Epithelial cell of proximal tubule (primary cell): Measurements from ENCODE around the gene FBXO17. TPM values are rescaled to one million over a fixed set of nuclear protein-coding genes. Genes with fewer than 3 reads are reported as not detected.

Source experiments
- DNase-seq: peaks from one replicate; pipeline ENCODE4 v3.0.0-alpha.2; 2011; ENCODE audit warnings: low read depth
- H3K4me3 ChIP-seq: 2 replicates; pipeline ENCODE4 v1.5.1; 2011; ENCODE audit warnings: low read depth, mild to moderate bottlenecking, low read length
- CTCF ChIP-seq: conservative IDR thresholded peaks from 2 replicates; pipeline ENCODE4 v1.5.1; 2012; ENCODE audit warnings: low read depth, mild to moderate bottlenecking, low read length
- total RNA-seq: library from RNA; depleted of rRNA; stranded (reverse); fragments of >200 nt; gene quantifications from 2 replicates; pipeline ENCODE4 v1.2.3, GENCODE V29; 2015

The FBXO17 gene
- total RNA-seq, 1 donor from 2014 or later = 40.4 TPM

DNA sequence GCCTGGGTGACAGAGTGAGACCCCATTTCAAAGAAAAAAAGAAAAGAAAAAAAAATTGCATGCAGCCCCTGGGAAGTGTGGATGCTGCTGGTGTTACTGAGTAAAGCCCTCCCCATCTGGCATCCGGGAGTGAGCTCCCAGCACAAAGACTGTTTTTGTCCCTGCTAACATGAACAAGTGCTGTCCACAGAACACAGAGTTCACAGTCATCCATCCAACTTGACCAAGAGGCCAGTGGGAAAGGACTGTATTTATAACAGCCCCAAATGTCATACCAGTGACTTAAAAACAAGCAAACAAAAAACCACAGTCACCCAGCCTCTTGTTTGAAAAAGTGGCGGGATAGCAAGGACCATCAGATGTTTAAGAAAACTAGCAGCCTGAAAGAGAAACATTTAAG is 10.8 kb downstream of the FBXO17 start:
- DNase-seq = no peak
- H3K4me3 ChIP-seq = no peak overlapping the region
- TF ChIP-seq CTCF = no peak

GRCh38 chr19:38959618-38960017 is 15.9 kb downstream of the FBXO17 start:
- no peak for TF ChIP-seq CTCF
- H3K4me3 ChIP-seq = no peak overlapping the region

GRCh38 chr19:38958301-38958700 is 17.2 kb downstream of the FBXO17 start:
- no peak for TF ChIP-seq CTCF
- H3K4me3 ChIP-seq = no peak overlapping the region
- DNase-seq = no peak

More at GRCh38 chr19:38959618-38960017, 15.9 kb downstream of the FBXO17 start:
- no peak for DNase-seq

GRCh38 chr19:38956264-38956663 is 19.3 kb downstream of the FBXO17 start:
- no peak overlapping the region for H3K4me3 ChIP-seq
- no peak for TF ChIP-seq CTCF
- DNase-seq = no peak

DNA sequence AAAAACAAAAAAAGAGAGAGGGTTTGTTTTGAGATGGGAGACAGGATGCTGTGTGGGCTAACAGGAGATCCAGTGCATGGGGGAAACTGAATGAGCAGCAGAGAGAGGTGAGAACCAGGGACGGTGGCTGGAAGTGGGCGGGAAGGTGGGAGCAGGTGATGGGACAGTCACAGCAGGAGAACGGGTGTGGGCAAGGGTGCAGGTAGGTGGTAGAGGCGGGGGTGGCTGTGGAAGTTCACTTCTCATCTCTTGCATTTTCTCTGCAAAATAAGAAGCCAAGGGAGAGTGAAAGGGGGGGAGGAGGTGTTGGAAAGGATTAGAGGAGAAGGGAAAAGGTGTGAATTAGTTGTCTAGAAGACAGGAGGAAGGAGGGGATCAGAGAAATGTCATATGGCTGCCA is 21.9 kb downstream of the FBXO17 start:
- H3K4me3 ChIP-seq = no peak overlapping the region
- DNase-seq = no peak
- no peak for TF ChIP-seq CTCF

DNA sequence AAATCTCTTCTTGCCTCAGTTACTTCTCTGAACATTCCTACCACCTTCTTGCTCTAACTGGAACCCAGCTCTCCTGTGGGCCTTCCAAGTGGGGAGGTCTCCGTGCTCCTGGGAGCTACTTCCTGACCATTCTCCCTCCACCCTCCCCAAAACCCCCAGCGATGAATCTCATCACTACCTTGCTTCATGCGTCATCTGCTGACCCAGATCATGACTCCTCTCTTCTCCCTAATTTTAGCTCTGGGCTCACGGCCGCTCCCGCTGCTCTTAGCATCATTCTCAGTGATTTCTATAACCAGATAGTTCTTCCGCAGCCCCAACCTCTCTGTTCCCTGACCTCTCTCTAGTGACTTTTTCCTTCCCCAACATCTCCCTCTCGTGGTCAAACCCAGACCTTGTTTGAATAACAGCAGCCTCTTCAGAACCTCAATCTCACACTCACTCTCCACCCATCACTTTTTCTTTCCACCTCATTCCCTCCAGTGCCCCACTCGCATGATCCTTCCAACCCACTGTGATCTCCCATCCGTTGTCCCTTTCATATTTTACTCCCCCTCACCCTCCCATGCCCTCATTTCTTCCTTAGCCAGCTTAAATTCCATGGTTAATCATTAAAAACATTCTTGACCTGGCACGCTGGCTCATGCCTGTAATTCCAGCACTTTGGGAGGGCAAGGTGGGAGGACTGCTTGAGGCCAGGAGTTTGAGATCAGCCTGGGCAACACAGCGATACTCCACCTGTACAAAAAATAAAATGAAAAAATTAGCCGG is 23.0 kb downstream of the FBXO17 start:
- no peak for DNase-seq
- TF ChIP-seq CTCF = peak; percentile 75
- no peak overlapping the region for H3K4me3 ChIP-seq

DNA sequence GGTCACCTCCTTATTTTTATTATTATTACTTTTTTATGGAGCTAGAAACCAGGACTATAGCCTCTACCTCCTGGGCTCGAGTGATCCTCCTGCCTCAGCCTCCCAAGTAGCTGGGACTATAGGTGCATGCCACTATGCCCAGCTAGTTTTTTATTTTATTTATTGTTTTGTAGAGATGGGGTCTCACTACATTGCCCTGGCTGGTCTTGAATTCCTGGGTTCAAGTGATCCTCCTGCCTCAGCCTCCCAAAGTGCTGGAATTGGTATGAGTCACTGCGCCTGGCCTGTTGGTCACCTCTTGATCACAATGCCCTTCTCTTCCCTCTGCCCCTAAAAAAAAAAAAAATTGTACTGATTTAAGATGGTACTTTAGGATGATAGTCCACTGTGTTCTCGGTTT is 24.4 kb downstream of the FBXO17 start:
- TF ChIP-seq CTCF = no peak
- DNase-seq = no peak

More for the DNA sequence above, 24.4 kb downstream of the FBXO17 start:
- H3K4me3 ChIP-seq = no peak overlapping the region
